HG03175 (cell line): ENCODE measurements around the gene SEMA3C.
"Not testable (repeated sequence)": the region's sequence is repeated elsewhere in the genome, so short reads cannot be mapped to it uniquely, and the experiment has no call there.

Experiments used
- ATAC-seq: cut with Tn5 transposase; IDR thresholded peaks from one replicate; pipeline ENCODE4 v1.9.1; 2021; ENCODE audit warnings: mild to moderate bottlenecking, moderate library complexity; ENCODE audit not compliant: unreplicated experiment

The SEMA3C gene

DNA sequence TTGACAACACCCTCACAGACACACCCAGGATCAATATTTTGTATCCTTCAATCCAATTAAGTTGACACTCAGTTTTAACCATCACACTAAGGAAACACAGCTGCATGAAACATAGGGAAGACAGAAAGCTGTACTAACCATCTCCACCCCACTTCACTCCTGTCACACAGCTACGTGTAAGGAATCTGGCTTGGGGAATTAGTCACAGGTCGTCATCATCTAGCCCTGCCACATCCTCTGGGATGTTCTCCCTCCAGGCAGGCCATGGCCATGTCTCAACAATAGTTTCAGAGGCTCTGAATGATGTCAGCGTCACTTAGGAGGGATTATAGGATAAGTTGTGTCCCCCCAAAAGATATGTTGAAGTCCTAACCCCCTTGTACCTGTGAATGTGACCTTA lies 10.8 kb upstream of the SEMA3C start:
- no peak for ATAC-seq

DNA sequence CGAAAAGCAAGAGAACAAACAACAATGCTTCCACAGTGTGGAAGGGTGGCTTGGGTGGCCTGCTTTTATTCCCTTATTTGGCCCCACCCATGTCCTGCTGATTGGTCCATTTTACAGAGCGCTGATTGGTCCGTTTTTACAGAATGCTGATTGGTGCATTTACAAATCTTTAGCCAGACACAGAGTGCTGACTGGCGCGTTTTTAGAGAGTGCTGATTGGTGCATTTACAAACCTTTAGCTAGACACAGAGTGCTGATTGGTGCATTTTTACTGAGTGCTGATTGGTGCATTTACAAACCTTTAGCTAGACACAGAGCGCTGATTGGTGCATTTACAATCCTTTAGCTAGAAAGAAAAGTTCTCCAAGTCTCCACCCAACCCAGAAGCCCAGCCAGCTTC lies 8.1 kb upstream of the SEMA3C start:
- not testable (repeated sequence) for ATAC-seq

DNA sequence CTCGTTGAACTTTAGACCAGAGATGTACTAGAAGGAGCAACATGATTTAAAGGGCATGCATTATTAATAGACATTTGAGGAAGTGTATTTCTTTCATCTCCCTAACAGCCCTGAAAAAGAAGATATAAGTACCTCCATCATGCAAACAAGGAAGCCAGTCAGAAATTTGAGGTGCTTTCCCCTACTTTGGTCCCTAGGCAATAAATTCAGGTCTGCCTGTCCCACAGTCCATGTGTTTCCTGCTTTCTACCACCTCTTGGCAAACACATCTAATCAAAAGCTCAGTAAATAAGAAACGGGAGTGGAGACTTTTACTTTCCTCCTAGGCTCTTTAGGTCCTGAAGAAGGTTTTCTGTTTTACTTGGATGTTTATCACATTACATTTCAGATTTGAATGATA lies 5.2 kb upstream of the SEMA3C start:
- no peak for ATAC-seq

DNA sequence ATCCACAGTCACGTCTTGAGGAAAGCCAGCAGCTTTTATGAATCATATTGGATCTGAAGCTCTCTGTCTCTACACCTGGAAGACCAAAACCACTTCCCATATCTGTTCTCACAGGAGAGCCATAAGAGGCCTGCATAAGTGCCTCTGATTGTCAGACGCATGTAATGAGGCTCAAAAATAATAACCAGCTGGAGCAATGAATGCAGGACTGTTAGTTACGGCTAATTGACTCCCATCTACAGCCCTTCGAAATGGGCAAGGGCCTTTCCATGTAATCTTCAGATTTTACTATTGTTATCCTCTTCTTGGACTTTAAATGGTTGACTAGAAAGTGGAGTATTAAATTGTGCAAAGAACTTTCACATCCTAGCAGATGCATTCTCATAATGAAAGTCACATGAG lies 4.4 kb upstream of the SEMA3C start:
- no peak for ATAC-seq

DNA sequence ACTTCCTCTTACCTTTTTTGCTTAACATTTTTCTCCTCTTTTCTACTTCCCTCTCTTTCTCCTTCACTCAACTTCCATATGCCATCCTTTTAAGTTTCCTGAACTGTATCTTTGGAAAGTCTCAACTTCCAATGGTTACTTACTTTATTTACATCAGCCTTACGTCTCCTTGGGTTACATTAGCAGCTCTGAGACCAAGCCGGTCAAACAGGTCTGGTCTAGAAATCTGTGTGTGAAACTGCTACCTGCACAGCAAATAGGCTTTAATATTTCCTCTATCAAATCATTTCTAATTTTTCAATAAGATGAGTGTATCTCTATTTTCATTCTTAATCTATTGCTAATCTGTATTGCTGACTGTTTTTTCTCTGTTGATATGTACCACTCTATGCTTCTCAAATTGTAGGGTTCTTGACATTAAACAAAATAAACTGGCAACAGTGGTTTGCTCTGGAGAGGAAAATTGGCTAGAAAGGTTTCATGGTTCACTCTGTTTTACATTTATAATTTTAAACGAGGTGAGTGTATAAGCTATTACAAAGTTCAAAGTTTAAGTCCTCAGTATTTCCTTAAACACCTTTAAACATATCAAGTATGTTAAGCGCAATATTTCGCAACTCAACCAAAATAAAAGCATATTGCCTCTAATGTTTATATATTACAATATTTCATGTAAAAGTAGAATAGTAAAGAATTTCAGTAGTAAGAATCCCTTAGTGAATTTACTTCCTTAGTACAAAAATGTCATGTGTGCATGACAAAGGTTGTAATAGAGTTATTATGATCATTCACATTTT lies 3.6 kb upstream of the SEMA3C start:
- ATAC-seq = no peak

DNA sequence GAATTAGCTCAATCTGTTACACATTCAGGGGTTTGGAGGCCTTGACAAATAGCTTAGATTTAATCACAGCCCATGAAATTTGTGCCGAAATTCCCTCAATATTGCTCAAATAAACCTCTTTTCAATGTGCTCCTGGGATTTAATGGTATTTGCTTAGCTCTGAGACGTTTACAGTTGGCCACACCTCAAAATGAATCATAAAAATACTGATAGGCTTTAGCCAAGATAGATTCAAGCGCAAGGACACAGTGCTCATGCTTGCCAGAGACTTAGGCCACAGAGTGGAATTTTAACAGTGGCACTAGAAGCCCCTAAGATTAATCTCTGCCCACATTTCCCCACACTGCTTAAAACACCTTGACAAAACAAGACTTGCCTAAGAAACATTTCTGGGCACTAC lies 2.3 kb upstream of the SEMA3C start:
- ATAC-seq = no peak

DNA sequence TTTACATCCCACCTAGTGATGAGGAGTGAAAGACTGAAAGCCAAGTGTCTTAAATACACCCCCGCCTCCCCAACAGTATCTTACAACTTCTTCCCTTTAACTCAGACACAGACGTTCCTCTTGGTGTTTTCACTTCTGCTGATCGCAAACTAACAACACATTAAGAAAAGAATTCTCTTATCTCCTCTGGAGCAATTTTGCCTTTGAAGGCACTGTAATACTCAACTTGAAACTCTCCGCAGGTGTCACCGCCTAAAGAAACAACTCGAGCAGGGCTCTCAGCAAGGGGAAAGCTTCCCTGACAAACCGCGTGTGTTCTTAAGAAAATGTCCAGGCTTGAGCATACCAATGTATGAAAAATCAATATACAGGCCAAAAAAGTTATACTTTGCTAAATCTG lies 452 bp downstream of the SEMA3C start:
- ATAC-seq = no peak

DNA sequence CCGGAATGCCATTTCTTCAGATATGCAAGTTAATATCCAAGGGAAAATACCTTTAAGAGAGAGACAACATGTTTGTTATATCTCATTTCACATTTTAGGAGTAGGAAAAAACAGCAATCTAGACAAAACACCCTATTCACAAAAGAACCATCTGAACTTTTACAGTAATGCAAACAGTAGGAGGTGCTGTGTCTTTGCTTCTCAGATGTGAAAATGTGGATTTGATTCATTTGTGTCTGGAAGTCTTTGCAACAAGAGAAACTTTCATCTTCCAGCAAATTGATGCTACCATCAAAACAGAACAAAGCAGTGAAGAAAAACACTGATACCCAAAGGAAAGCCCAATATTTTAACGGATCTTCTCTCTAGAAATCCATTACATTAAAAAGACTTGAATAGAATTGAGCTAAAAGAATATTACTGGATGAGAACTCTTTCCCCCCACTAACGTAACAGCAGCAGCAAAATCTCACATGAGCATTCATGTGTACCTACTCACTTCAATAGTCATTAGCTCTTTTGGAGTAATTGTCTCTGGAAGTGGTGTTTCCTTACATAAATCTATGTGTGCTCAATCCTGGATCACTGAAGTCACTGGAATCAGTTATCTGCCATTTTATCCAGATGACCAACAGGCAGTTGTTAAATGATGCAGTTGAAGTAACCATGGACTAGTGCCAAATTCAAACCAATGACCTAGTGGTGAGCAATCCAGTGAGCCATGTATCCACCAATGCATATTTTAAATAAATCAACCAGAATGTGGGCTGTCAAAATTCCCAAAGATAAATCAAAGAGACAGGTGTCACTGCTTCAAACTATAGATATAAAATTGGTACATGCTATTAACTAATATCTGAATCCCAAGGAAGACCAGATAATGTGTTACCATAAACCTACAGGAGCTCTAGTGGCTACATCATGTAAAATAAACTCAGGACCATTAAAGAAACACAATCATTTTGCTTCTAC lies 1.8 kb downstream of the SEMA3C start:
- no peak for ATAC-seq

DNA sequence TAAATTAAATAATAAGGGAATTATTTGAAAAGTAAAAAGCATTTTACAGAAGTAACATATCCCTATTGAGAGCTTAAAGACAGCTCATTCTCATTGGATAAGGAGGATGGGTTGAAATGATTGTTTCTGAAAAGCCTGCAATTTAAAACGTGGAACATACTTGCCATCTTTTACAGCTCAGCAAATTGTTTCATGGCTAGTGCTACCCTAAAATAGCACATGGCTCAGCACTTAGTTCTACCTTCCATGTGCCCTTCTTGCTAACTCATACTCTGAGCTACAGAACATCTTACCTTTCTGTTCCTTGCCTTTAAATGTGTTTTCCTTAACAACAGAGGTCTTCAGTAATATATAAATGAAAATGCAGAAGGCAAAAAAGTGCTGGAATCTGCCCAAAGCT lies 8.6 kb downstream of the SEMA3C start:
- no peak for ATAC-seq

DNA sequence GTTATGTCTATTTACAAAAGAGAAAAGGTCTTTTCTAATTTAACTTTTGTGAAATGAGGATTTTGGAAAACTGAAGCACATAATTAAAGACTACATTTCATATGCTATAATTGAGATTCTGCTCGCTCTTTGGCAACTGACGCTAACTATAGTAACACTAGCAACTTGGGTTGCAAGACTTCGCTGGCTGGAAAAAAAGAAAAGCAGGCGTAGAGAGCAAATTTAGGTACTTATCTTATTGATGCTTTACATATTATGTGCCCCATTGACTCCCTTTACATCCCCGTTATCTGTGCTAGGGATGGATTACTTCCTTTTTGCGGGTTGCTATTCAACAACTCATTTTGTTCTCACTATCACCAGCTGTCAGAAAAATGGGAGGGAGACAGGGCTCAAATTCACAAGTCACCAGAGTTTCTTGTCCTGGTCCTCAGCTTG lies 10.5 kb downstream of the SEMA3C start:
- no peak for ATAC-seq

DNA sequence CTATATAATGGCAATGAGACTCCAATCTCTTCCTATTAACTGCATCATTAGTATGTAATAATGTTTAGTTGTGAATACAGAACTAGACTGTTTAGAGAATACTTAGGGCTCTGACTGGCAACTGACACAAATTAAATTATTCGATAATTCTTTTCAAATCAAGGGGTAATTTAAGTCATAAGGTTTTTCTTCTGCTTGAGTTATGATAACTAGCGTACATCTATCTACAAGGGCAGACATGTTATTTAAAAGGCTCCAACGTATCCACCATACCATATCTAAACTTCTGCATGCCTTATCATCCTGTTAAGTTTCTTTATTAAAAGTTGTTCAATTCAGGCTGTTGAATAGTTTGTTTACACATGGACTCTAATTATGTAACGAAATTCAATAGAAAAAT lies 11.2 kb downstream of the SEMA3C start:
- ATAC-seq = no peak

DNA sequence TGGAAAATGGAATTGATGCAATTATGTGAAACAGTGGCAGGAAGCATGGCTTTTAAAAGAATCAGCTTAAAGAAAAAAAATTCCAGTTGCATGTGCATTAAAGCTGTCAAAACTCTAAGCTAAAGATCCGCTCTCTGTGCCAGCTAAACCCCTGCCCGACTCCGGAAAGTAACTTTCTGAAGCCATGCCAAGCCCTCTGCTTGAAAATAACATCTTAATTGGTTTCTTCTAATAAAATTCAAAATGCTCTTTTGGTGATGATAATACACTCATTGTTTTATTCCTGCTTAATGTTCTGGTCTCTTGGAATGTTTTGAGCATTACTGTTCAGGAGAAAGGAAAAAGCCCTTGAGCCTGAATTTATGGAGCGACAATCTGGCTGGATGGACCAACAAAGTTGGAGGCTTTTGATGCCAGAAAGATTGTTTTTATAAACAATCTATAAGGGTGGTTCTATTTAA lies 11.7 kb downstream of the SEMA3C start:
- no peak for ATAC-seq

DNA sequence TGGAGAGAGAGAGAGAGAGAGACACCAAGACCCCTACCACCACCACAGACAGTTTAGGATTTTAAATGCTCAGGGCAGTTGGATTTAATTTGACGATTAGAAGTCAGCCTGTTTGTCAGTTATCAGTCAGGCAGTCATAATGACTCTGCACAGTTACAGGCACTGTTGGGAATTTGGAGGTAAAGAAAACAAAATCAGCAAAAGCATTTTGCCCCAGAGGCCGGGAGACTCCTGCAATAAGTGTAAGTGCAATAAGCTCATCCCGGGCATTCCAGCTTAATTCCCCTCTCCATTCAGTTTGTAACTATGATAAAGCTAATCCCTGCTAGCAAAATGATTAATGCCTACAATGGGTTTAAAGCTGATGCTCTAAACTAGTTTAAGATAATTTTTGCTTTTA lies 13.5 kb downstream of the SEMA3C start:
- no peak for ATAC-seq

DNA sequence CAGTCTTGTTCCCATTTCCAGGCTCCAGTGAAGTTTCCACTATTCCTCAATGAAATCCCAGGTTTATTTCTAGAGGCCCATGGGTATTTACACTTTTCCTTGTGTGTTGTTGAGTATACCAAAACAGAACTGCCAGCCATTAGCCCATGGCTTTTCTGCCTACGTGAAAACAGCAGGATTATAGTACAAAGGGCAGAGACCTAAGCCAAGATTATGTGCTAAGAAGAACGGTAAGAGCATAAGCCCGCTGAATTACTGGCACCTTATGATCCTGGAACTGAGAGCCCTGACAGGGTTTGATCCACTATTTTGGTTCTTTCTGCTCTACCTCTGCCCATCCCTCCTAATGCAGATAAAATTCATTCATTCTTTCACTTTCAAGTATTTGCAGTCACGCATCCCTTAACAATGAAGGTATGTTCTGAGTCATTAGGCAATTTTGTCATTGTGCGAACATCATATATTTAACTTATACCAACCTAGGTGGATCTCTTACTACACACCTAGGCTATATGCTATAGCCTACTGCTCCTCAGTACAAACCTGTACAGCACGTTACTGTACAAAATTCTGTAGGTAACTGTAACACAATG lies 16.0 kb downstream of the SEMA3C start:
- ATAC-seq = no peak

DNA sequence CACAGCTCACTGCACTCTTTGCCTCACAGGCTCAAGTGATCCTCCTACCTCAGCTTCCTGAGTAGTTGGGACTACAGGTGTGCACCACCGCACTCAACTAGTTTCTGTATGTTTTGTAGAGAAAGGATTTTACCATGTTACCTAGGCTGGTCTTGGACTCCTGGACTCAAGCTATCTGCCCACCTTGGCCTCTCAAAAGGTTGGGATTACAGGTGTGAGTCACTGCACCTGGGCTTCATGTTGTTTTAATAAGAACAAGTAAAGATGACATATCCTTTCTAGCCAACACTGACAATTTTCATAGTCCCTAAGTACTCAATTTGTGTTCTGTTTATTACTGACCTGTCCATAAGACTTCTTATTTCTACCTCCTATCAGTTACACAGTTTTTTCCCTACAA lies 16.8 kb downstream of the SEMA3C start:
- ATAC-seq = no peak

DNA sequence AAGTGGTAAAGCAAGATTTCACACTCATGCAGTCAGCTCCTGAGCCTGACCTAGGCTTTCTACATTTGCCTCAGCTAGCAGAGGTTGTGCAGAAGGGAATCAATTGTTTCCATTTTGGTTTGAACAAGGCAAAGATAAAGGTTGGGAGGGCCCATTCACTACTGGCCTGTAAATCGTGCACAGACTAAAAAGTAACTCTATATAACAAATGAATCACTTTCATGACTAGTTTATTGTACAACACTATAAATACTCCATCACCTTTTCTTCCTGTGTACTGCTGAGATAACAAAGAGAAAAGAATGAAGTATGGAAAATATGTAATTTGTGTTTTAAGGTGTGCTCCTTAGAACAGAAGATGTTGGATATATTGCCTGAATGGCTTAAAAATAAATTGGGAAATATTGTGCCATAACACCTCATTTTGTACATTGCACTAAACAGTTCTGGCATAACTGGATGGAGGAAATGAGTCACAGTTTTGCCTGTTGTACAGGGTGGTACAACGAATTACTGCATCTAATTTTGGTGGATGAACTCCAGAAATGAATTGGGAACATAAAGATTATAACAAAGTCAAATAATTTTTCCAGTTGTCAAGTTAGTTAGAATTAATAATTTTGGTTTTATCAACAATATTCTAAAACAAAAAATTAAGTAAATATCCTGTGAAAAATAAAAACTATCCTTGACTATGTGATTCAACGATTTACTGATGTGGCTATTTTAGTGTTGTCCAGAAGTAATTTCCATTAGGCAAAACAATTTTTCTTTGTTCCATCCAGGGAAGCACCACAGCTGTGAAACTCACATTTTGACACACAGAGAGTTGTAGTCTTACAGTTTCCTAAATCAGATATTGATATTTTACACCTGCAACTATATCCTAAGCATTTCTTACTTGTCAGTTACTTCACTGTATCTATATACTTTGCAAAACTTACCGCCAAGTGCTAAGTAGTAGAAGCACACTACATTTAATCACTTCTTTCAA lies 18.0 kb downstream of the SEMA3C start:
- no peak for ATAC-seq

DNA sequence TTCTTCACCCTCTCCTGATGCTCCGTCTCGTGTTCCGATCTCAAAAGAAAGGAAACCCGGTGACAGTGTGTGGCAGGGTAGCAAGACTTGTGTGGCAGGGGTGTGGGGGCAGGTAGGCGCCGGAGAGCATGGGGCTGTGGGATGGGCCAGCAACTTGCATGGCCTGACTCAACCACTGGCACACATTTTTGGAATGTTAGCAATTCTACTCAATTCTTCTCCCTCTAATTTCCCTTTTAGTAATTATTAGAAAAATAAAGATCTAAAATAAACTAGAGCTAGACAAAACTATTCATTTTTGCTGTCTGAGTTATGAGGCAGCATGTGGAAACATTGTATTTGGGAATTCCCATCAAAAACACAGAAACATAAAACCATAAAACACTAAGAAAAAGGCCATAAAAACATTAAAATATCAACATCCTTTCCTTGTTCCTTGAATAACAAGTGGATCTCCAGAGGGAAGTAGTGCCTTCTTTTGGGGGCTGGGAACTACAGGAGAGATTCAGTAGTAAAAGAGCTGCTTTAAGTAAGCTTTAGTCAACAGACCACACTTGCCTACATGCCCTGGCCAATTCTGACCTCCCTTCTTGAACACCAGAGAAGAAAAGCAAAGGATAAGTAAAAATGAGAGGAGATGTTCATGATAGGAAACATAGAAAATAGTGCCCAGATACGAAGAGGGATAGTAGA lies 21.8 kb downstream of the SEMA3C start:
- no peak for ATAC-seq

DNA sequence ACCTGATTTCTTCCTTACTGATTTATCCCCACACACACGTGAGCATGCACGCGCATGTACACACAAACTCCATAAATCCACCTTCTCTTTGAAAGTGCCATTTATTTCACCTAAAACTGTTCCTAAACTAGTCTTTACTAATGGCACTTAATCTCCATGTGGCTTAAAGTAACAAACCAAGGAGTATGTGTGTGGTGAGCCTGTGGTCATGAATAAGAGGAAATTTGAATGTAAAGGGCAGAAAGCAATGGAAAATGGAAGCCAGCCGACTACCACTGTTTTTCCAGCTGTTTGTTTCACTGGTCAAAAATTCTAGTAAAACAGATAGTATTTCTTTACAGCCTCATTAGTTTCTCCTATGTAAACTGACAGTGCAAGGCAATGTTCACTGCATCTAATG lies 23.8 kb downstream of the SEMA3C start:
- no peak for ATAC-seq

DNA sequence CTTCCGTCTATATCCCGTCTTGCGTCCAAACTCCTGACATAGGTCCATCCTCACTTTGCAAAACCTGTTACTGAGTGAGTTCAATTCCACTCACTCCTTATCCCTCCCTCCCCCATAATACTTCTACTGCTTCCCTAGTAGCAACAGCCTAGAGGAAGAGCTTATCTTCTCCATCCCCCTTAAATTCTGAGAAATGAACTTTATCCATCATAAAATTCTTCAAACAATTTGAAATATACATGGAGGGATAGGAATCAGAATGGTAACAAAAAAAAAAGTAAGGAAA lies 27.6 kb downstream of the SEMA3C start:
- ATAC-seq = no peak
